ENCODE results near the gene BAZ2B.
"Not testable (repeated sequence)": the region's sequence is repeated elsewhere in the genome, so short reads cannot be mapped to it uniquely, and the experiment has no call there.

DNA sequence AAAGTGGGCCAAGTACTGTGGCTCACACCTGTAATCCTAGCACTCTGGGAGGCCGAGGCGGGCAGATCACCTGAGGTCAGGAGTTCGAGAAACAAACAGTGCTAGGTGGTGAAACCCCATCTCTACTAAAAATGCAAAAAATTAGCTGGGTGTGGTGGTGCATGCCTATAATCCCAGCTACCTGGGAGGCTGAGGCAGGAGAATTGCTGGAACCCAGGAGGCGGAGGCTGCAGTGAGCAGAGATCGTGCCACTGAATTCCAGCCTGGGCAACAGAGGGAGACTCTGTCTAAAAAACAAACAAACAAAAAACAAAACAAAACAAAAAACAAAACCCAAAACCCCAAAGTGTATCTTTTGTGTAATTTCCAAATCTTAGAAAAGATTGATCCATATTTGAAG is 214.2 kb downstream of the BAZ2B start:
- TF ChIP-seq POLR2AphosphoS5 (IDR thresholded peaks at IDR 0.05; ENCODE audit: borderline replicate concordance, low read depth, low read length); EZH2 (IDR thresholded peaks at IDR 0.05): not testable (repeated sequence)

Data from SK-N-MC (cell line).